B cell (primary cell): ENCODE data around the gene CDH5. TPM values are rescaled to one million over a fixed set of nuclear protein-coding genes. Genes with fewer than 3 reads are reported as not detected.

ENCODE experiments used
- ATAC-seq: fragments of 200-7000 bp; cut with Tn5 transposase; one replicate; pipeline ENCODE4 v1.10.0; 2021; ENCODE audit warnings: low read depth, mild to moderate bottlenecking, moderate number of reproducible peaks, moderate library complexity
- CTCF ChIA-PET: fragments of 350-600 bp; sonication (Branson Sonifier 250); formaldehyde crosslinking; loops from one replicate; lab custom pipeline; 2021; ENCODE audit warnings: antibody characterized with exemption, inconsistent platforms; lab: Charles Lee
- POLR2A ChIA-PET: fragments of 350-600 bp; sonication (Branson Sonifier 250); formaldehyde crosslinking; loops from one replicate; lab custom pipeline; 2021; ENCODE audit warnings: antibody characterized with exemption; lab: Charles Lee
- DNase-seq: peaks from one replicate; pipeline ENCODE4 v3.0.0; 2013
- H2AFZ ChIP-seq: 2 replicates; pipeline ENCODE4 v1.6.1; 2012; ENCODE audit warnings: mild to moderate bottlenecking, low read depth, low read length; ENCODE audit not compliant: insufficient read depth, poor library complexity, severe bottlenecking
- H3K27ac ChIP-seq, 2 donors: 1 replicate in 1 of 2; 2 replicates in 1 of 2; pipeline ENCODE4 v1.5.1; 2012 to 2013; ENCODE audit warnings: low read length in 2 of 2, mild to moderate bottlenecking in 2 of 2, moderate library complexity in 1 of 2
- H3K27me3 ChIP-seq, 4 experiments: fragments of 200-600 bp in 1 of 4; sonication (generic) in 1 of 4; replicated peaks in 1 of 4; 1 replicate in 2 of 4; 2 replicates in 2 of 4; pipeline versions ENCODE4 v1.6.1 to v1.7.0; 2013 to 2016; ENCODE audit warnings: low read length in 3 of 4, mild to moderate bottlenecking in 2 of 4, mixed read lengths in 1 of 4, moderate library complexity in 1 of 4; ENCODE audit not compliant: insufficient read depth in 4 of 4, control insufficient read depth in 3 of 4; ENCODE audit errors: control extremely low read depth in 1 of 4
- H3K36me3 ChIP-seq, 2 experiments: replicated peaks in 1 of 2; 1 replicate in 1 of 2; 2 replicates in 1 of 2; pipeline versions ENCODE4 v1.6.1 to v1.7.1; 2013; ENCODE audit warnings: low read length in 1 of 2; ENCODE audit not compliant: insufficient read depth in 2 of 2, control insufficient read depth in 1 of 2; ENCODE audit errors: control extremely low read depth in 1 of 2, extremely low read depth in 1 of 2
- H3K4me1 ChIP-seq, 2 donors: fragments of 200-600 bp in 1 of 2; sonication (generic) in 1 of 2; 1 replicate in 1 of 2; 2 replicates in 1 of 2; pipeline versions ENCODE4 v1.5.1 to v1.6.1; 2013 to 2017; ENCODE audit warnings: low read length in 2 of 2; ENCODE audit not compliant: control insufficient read depth in 2 of 2, insufficient read depth in 2 of 2
- H3K4me2 ChIP-seq: replicated peaks from 2 replicates; pipeline ENCODE3; 2012; ENCODE audit warnings: mild to moderate bottlenecking, low read depth, low read length; ENCODE audit not compliant: poor library complexity, severe bottlenecking
- H3K4me3 ChIP-seq, 5 experiments: fragments of 200-600 bp in 1 of 5; sonication (generic) in 1 of 5; 1 replicate in 3 of 5; 2 replicates in 2 of 5; pipeline versions ENCODE4 v1.5.1 to v1.7.0; 2011 to 2016; ENCODE audit warnings: low read length in 4 of 5, mild to moderate bottlenecking in 4 of 5, low read depth in 2 of 5, control low read depth in 1 of 5, moderate library complexity in 1 of 5; ENCODE audit not compliant: insufficient read depth in 1 of 5; ENCODE audit errors: control extremely low read depth in 1 of 5, extremely low read depth in 1 of 5
- H3K79me2 ChIP-seq: fragments of 200-600 bp; sonication (generic); one replicate; pipeline ENCODE4 v1.6.0; 2016; ENCODE audit warnings: low read length; ENCODE audit not compliant: control insufficient read depth, insufficient read depth
- H3K9ac ChIP-seq: fragments of 200-600 bp; sonication (generic); 2 replicates; pipeline ENCODE4 v1.6.1; 2017; ENCODE audit warnings: mild to moderate bottlenecking, low read length, moderate library complexity
- H3K9me3 ChIP-seq, 3 donors: one replicate each; pipeline versions ENCODE4 v1.6.1 to v1.7.1; 2013; ENCODE audit warnings: low read length in 2 of 3; ENCODE audit not compliant: control insufficient read depth in 2 of 3, insufficient read depth in 1 of 3; ENCODE audit errors: control extremely low read depth in 1 of 3
- H4K20me1 ChIP-seq: 2 replicates; pipeline ENCODE4 v1.6.0; 2012; ENCODE audit warnings: mild to moderate bottlenecking, low read length; ENCODE audit not compliant: insufficient read depth, control insufficient read depth, poor library complexity, severe bottlenecking
- H3K27ac Mint-ChIP-seq: one replicate; pipeline ENCODE4 v1.8.0; 2021; ENCODE audit warnings: mixed read lengths
- H3K27me3 Mint-ChIP-seq: one replicate; pipeline ENCODE4 v1.8.0; 2021; ENCODE audit warnings: mixed read lengths
- H3K4me1 Mint-ChIP-seq: one replicate; pipeline ENCODE4 v1.8.0; 2021; ENCODE audit warnings: mixed read lengths
- H3K4me3 Mint-ChIP-seq: one replicate; pipeline ENCODE4 v1.8.0; 2021; ENCODE audit warnings: mixed read lengths
- H3K9me3 Mint-ChIP-seq: one replicate; pipeline ENCODE4 v1.8.0; 2022; ENCODE audit warnings: mixed read lengths; ENCODE audit not compliant: insufficient read depth
- EZH2 ChIP-seq: IDR thresholded peaks from 2 replicates; pipeline ENCODE4 v1.6.1; 2012; ENCODE audit warnings: borderline replicate concordance, low read depth, mild to moderate bottlenecking, moderate library complexity, low read length; ENCODE audit not compliant: insufficient read depth, poor library complexity, severe bottlenecking
- WGBS: methylation state at CpG from one replicate; pipeline ENCODE4 v1.1.5; 2013; ENCODE audit warnings: missing lambda C conversion rate; ENCODE audit not compliant: insufficient coverage; 5-methylcytosine and 5-hydroxymethylcytosine counted together
- intact Hi-C: fragments of 100-400 bp; cut with micrococcal nuclease; formaldehyde crosslinking; loops from one replicate; pipeline ENCODE4 v1.10.0; 2022
- polyA plus RNA-seq: library from polyadenylated mRNA; depleted of rRNA; stranded (reverse); fragments of >200 nt; gene quantifications from 2 replicates; pipeline ENCODE4 v1.2.3, GENCODE V29; 2012
- total RNA-seq, 2 donors: library from RNA; stranded (reverse); fragments of 120-200 nt in 1 of 2; gene quantifications; 1 replicate in 1 of 2; 2 replicates in 1 of 2; pipeline versions ENCODE4 v1.2.3 to v1.2.4, GENCODE V29; 2013 to 2022
- TF ChIP-seq, protein P1 (sequence below): fragments of 200-600 bp; IDR thresholded peaks from one replicate; pipeline ENCODE4 v1.8.0; 2022; ENCODE audit warnings: antibody characterized with exemption, mild to moderate bottlenecking

CDH5 gene
- total and polyA plus RNA-seq, 2 donors (not counting 1 experiment from before 2014, with no cell fraction given), result not detected

DNA sequence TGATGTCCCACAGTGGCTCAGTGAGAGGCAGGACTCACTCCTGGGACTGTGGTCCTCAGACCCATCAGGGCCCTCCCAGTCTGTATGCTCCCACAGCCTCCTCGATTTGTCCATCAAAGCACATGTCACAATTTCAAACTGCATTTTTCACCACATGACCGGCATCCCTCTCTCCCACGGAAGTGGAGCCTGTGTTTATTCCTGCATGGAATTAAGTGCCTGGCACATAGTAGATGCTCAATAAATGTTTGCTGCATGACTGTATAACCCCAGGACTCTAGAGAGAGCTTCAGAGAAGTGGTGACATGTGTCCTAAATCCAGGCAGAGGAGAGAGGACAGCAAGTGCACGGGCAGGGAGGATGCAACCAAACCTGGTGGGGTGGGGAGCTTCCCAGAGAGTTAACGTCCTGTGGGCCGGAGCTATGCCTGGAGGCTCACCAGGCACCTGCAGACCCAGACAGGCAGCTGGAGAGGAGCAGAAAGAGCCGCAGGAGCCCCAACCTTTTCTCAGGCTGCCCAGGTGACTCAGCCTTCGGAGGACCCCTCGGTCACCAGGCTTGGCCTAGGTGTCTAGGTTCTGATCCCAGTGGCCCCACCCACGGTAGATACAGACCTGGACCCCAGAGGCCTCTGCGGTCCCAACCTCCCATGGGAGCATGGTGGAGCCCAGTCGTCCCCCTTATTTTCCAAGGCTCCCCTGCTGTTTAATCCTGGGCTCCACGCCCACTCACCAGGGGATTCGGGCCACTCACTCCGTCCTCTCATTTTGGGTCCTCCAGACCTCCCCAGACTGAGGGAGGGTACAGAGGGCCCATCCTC lies 5.8 kb downstream of the CDH5 start:
- Histone ChIP-seq H3K4me3 (no peak overlapping the region), H3K4me2 (no peak overlapping the region), H4K20me1 (no peaks in the 10 kb centered on the region), H3K4me1 (no peaks in the 10 kb centered on the region), H3K9ac (no peak overlapping the region), H2AFZ (no peak overlapping the region), H3K79me2 (no peaks in the 10 kb centered on the region), H3K27ac (no peak overlapping the region), H3K36me3 (no peaks in the 10 kb centered on the region), H3K27me3 (peaks cover 0 to 8% (median 0%) of the 10 kb centered on the region in 4 experiments), H3K9me3 (no peaks in the 10 kb centered on the region)
- no peak overlapping the region for H3K27ac Mint-ChIP-seq
- CTCF ChIA-PET, result no interaction called here
- TF ChIP-seq, protein P1, sequence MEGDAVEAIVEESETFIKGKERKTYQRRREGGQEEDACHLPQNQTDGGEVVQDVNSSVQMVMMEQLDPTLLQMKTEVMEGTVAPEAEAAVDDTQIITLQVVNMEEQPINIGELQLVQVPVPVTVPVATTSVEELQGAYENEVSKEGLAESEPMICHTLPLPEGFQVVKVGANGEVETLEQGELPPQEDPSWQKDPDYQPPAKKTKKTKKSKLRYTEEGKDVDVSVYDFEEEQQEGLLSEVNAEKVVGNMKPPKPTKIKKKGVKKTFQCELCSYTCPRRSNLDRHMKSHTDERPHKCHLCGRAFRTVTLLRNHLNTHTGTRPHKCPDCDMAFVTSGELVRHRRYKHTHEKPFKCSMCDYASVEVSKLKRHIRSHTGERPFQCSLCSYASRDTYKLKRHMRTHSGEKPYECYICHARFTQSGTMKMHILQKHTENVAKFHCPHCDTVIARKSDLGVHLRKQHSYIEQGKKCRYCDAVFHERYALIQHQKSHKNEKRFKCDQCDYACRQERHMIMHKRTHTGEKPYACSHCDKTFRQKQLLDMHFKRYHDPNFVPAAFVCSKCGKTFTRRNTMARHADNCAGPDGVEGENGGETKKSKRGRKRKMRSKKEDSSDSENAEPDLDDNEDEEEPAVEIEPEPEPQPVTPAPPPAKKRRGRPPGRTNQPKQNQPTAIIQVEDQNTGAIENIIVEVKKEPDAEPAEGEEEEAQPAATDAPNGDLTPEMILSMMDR, result no peak
- TF ChIP-seq EZH2, result no peak
- H3K4me3 Mint-ChIP-seq, result no peak overlapping the region
- intact Hi-C loops, result no loop called here
- no peak for DNase-seq
- POLR2A ChIA-PET, result no interaction called here
- no peaks in the 10 kb centered on the region for H3K9me3 Mint-ChIP-seq
- peaks cover 5% of the 10 kb centered on the region for H3K27me3 Mint-ChIP-seq
- ATAC-seq, result no peak
- H3K4me1 Mint-ChIP-seq, result no peaks in the 10 kb centered on the region
- 84% methylated on average over 13 of the region's 15 CpGs for WGBS

DNA sequence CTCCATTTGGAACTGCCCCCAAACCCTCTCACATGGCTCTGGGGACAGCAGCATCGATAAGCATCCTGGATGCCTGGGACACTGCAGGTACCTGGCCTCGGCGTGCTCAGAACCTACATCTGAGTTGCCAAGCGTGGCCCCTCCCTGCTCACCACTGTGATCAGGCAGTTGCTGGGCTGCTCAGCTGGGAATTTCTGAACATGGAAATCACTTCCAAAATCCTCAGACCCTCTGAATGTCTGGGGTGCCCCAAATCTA lies 6.3 kb downstream of the CDH5 start:
- no peak overlapping the region for H3K27ac ChIP-seq
- CTCF ChIA-PET, result no interaction called here
- H3K4me3 ChIP-seq, result no peak overlapping the region
- POLR2A ChIA-PET, result no interaction called here
- no peaks in the 10 kb centered on the region for H3K4me1 ChIP-seq
- DNase-seq (no peak), ATAC-seq (no peak)
- Mint-ChIP-seq H3K27me3 (peaks cover 5% of the 10 kb centered on the region), H3K27ac (no peak overlapping the region), H3K4me3 (no peak overlapping the region), H3K9me3 (no peaks in the 10 kb centered on the region), H3K4me1 (no peaks in the 10 kb centered on the region)
- peaks cover 0 to 8% (median 0%) of the 10 kb centered on the region in 4 experiments for H3K27me3 ChIP-seq
- no peaks in the 10 kb centered on the region for H3K36me3 ChIP-seq
- H3K9ac ChIP-seq, result no peak overlapping the region
- no peaks in the 10 kb centered on the region for H3K79me2 ChIP-seq
- intact Hi-C loops, result no loop called here
- no peaks in the 10 kb centered on the region for H3K9me3 ChIP-seq
- 88% methylated on average over 4 of the region's 4 CpGs for WGBS
- H4K20me1 ChIP-seq, result no peaks in the 10 kb centered on the region
- no peak for TF ChIP-seq EZH2
- TF ChIP-seq, protein P1, result no peak
- no peak overlapping the region for H2AFZ ChIP-seq
- H3K4me2 ChIP-seq, result no peak overlapping the region
